ENCODE data around the gene ACVR1C.
A peak's percentile ranks its signal among the peaks of the same experiment; 100 is the strongest.

Gene ACVR1C

DNA sequence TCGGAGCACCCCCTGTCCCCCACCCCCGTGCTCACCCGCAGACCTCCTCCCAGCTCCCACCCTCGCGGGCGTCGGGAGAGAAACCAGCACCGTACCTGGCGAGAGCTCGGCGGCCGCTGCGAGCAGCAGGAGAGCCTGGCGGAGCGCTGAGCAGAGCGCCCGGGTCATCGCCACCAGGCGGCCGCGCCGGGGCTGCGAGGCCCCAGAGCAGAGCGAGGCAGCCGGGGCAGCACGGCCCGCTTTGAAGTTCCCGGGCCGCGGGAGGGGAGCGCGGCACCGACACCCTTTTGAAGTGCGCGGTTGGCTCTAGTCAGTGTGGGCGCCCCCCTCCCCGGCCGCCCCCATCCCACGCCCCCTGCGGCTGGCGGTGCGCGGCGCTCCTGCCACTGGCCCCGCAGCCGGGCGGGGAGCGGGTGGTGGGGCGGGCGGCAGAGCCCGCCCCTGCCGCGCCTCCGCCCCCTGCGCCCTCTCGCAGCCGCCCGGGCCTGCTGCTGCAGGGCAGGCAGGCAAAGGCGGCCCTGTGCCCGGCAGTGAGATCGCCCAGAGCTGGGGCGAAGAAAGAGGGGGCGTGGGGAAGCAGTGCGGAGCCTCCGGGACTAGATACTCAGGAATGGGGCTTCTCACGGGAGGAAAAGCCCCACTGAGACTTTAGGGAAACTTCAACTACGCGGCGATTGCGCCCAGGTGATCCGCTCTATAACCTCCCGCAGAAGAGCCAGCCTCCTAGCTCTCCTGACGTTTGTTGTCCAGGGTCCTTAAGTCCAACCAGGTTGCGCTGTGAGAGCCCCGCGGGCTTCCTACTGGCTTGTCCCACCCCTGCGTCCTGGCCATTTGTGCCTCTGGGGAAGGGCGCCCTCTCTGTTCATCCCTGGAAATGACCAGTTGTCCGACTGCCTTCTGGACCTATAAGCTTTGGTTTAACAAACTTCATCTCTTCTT, at the start of gene ACVR1C:
Gene ACVR1C, minus strand, starts transcription at position 388 of the 939 bp plus-strand sequence. Its CDS starts 220 bp downstream, at position 168.
- DNase-seq, result peak; percentile 60 to 67

DNA sequence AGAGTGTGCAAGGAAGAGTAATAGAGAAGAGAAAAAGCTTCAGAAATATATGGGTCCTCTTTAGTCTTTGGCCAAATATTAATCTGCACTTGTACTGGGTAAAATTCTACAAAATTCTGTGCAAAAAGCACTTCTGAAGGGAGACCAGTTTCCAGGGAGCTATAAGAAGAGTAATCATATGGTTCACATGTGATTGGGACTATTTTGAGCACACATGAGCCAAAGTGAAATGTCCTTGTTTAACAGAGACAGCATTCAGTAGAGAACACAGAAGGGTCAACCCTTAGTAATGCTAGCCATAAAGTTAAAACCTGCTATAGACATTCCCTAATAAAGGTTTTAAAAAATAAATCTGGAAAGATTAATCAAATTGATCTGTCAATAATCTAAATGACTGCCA, 49.3 kb upstream of the ACVR1C start:
- no peak for DNase-seq

DNA sequence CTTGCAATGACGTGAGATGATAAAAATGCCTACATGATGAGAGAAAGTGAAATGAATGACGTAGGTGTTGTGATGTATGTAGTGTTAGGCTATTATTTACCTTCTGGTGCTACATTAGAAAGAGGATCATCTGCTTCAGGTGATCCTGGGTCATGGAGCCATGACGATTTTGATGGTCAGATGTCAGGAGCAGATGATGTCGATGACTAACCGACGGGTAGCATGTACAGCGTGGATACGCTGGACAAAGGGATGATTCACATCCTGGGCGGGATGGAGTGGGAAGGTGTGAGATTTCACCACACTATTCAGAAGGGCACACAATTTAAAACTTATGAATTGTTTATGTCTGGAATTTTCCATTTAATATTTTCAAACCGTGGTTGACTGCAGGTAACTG, 43.5 kb upstream of the ACVR1C start:
- no peak for DNase-seq

- no peak for DNase-seq
Measured at GRCh38 chr2:157662401-157662800, 33.7 kb upstream of the ACVR1C start.

- DNase-seq, result no peak
Measured at GRCh38 chr2:157661776-157662175, 33.1 kb upstream of the ACVR1C start.

DNA sequence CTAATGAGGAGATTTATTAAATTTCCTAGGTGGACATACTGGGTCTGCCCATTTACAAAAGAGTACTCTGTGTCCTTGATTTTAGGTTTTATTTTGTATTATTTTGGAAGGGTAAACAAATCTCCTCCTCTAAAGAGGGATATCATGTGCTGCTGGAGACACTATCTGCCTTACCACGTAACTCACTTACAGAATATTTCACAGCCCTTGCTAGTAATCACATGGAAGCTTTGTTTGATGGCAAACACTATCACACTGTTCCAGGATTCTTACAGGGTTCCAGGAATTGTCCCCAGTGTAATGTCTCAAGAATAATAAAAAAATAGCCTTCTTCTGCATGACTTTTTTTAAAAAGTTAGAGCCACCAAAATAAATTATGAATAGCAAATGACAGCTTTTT, 29.2 kb upstream of the ACVR1C start:
- DNase-seq, result no peak

GRCh38 chr2:157657101-157657500, 28.4 kb upstream of the ACVR1C start:
- DNase-seq, result no peak

DNA sequence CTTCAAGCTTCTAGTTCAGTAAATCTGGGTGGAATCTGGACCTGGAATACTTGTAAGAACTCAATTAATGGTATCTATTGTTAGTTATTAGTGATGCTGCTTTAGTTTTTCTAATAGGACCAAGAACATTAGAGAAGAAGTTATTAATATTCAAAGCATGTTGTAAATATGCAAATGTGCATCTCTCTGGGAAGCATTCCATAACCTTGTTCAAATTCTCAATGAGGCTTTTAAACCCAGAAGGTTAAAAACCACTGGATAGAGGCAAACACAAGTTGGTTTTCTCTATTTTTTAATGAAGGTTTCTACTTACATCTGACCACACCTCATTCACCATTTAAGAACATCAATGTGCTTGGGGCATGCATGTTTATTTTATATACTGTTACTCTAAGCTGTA, 16.1 kb upstream of the ACVR1C start:
- no peak for DNase-seq

- DNase-seq, result no peak
Measured at GRCh38 chr2:157631861-157632260, 3.2 kb upstream of the ACVR1C start.

GRCh38 chr2:157627594-157628476, 829 bp downstream of the ACVR1C start:
- peak; percentile 56 for DNase-seq

- no peak for DNase-seq
Measured at GRCh38 chr2:157625296-157625695, 3.4 kb downstream of the ACVR1C start.

- no peak for DNase-seq
Measured at GRCh38 chr2:157620956-157621355, 7.7 kb downstream of the ACVR1C start.

GRCh38 chr2:157611726-157612125, 16.9 kb downstream of the ACVR1C start:
- DNase-seq, result no peak

GRCh38 chr2:157611110-157611509, 17.6 kb downstream of the ACVR1C start:
- no peak for DNase-seq

DNA sequence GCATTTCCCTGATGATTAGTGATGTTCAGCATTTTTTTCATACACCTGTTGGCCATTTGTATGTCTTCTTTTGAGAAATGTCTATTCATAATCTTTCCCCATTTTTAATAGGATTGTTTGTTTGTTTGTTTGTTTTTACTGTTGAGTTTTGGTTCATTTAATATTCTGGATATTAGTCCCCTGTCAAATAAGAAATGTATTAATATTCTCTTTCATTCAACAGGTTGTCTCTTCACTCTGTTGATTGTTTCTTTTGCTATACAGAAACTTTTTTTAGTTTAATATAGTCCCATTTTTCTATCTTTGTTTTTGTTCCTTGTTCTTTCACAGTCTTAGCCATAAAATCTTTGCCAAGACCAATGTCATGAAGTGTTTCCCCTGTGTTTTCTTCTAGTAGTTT, 22.1 kb downstream of the ACVR1C start:
- DNase-seq, result no peak

- no peak for DNase-seq
Measured at GRCh38 chr2:157603198-157603597, 25.5 kb downstream of the ACVR1C start.

DNA sequence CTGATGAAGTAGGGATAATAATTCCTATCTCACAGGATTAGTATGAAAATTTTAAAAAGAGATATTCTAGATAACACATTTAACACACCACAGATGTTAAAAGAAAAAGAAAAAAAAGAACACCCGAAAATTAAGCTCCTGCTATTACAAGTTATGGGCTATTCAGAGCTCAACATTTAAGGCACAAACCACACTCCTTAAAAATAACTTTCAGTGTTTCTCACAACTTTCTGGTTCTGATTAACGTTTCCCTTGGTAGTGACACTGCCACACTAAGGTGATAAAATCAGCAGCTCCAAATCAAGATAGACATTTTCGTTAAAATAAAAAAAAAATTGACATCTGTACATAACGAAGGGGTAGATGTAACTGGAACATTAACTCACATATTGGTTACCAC, 26.9 kb downstream of the ACVR1C start:
- DNase-seq, result no peak

DNA sequence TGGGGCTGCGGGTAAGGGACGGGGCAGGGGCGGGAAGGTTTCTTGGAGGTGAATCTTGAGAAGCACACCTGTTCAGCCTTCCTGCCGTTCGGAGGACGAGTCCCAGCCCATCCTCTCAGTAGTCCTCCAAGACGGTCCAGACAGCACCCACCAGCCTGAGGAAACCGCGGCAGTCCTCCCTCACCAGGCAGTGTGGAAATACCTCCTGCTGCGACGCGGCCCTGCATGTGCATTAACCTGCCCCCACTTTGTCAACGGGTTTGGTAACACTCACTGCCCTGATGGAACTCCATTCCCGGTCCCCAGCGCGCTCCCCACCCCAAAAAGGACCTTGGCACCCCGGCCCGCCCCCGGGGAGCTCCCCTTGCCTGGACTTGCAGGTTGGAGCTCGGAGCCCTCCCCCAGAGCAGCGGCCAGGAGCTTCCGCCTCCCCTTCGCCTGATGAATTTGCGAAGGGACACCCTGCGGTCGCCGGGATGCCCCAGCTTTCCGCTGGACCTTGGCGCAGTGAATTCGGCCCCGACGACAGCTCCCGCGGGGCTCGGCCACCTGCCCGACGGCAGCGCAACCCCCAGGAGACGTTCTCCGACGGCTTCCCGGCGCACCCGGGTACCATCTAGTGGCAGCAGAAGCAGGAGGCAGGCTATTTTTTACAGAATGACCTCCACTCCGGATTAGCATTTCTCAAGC, 31.5 kb downstream of the ACVR1C start:
- peak; percentile 59 to 68 for DNase-seq

GRCh38 chr2:157593411-157593810, 35.3 kb downstream of the ACVR1C start:
- DNase-seq, result no peak

DNA sequence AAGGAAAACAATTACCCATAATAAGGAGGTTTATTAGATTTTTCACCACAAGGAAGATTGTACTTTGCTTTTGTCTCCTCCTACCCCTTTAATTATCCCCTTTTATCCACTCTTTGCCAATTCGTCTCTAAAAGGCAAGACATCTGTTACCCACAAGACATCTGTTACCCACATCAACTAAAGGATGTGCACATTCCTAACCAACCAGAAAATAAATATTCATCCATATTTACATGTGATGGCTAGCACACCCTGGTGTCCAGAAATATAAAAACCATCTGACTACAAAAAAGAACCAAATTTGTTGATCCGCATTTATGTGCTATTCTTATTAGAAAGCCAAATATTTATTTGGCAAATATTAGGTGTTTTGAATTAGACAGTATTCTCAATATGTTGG, 35.7 kb downstream of the ACVR1C start:
- no peak for DNase-seq

DNA sequence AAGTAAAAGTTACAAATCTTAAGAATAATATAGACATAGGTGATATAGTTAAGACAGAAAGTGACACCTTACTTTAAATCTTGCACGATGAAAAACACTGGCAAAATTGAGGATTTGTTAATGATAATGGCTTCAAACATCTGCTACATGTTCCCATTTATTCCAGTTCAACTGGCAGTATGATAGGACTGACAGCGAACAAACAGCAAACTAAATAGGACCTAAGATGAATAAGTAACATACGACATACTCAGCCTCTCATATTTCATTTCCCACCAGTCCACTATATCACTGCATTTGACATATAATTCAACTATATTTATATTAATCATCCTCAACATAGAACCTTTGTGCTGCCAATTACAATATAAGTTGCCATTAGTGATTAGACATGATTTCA, 36.3 kb downstream of the ACVR1C start:
- DNase-seq, result no peak

DNA sequence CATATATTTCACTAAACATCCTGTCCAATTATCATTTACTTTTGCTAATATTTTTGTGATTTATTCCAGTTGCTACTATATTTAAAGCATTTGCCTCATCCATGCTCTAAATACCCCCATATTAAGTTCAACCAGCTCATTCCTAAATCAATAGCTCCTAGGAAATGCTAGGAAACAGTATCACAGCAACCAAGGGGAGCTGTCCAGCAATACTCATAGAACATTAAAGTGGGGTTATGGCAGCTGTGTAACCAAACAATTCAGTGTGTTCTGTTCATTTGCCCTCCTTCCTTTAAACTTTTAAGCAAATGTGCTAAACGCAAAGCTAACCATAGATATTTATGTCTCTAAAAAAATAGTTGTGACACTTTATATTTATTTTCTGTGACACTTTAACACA, 41.1 kb downstream of the ACVR1C start:
- DNase-seq, result no peak

GRCh38 chr2:157574165-157574564, 54.5 kb downstream of the ACVR1C start:
- no peak for DNase-seq

Data from stimulated activated CD4-positive, alpha-beta T cell treated with anti-CD3 and anti-CD28 coated beads, Interleukin-2, amount 100 ng/mL, for 24 hours (primary cell).